ENCODE results near the gene MGRN1. TPM values are rescaled to one million over a fixed set of nuclear protein-coding genes. Genes with fewer than 3 reads are reported as not detected.

MGRN1 gene
- 10 to 100 TPM; 35.5 to 42.6 (median 35.8) TPM for polyA plus RNA-seq (ENCODE audit: insufficient read length in 3 of 3)

DNA sequence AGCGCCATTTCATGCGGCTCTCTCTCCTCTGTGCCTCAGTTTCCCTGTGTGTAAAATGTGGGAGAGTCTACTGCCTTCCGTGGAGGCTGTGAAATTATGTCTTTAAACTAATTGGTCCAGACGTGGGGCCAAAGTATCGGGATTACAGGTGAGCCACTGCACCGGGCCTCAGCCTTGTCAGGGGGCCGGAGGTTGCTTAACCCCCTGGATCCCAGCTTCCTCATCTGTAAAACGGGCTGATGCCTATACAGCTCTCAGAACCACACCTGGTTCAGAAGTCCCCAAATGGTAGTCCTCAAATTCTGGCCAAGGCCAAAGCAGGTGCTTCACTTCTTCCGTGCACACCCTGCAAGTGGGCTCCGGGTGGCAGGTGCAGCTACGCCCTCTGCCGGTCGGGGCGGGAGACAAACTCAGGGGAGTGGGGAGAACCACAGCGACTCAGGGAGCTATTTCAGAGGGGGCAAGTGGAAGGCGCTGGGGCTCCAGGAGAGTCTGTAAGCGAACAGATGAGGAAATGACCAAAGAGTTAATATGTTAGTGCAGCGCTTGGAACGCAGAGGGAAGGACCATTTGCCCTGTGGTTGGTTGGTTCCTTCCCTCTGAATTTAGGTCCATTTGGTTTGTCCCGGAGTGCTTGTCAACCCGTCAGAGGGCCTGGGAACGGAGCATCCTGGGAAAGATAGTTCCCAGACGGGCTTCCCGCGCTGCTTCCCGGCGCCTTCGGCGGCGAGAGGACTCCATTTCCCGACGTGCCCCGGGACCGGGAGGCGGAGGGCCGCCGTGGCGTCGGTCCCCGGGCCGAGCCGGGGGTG, at the start of gene MGRN1:
MGRN1 (plus strand) TSS at position 812 of the 812 bp plus-strand sequence. CDS start 135 bp downstream, outside the sequence.
- DNase-seq (ENCODE audit: low read depth in 3 of 3, low spot score in 2 of 3) = peak; percentile 96 to 97 (median 97)

DNA sequence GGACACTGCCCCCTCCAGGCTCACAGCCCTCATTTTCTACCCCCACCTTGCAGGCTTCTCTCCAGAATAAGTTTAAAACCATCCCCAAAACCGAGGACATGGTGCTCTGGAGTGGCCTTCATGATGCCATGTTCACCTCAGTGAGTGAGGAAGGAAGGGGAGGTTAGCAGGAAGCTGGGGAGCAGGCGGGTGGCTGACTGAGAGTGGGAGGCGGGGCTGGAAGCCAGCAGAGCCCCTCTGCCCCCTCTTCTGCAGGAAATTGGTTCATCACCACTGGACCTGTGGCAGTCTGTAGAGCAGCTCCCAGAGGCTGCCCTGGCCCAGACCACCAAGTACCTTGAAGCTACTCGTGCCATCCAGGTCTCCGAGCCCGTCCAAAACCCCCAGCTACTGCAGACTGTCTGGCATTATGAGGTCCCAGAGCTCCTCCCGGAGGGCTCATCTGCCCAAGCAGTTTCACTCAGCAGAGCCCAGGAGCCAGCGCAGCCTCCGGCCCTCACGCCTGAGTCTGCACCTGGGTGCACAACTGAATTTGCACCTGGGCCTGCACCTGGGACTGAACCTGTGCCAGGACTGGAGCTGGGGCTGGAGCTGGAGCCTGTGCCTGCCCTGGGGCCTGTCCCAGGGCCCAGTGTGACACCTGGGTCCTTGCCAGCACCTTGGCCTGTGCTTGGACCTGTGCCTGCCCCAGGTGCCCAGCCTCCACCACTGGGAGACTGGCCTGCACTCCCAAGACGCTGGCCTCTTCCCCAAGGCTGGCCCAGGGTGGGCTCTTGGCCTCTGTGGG, 49.5 kb upstream of the MGRN1 start:
- no peak for DNase-seq (ENCODE audit: low read depth in 3 of 3, low spot score in 2 of 3)

DNA sequence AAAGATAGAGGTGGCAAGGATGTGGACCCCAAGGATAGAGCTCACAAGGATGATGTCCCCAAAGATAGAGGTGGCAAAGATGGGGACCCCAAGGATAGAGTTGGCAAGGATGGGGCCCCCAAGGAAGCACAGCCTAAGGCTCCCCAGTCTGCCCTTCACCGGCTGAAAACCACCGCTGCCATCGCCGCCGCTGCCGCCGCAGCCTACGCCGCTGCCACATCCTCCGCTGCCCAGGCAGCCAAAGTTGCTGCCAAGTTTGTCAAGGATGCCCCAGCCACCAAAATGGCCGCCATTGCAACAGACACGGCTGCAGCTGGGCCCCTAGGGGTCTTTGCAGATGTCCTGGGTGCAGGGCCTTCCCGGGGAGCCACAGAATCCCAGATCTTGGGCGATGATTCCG, 48.6 kb upstream of the MGRN1 start:
- DNase-seq (ENCODE audit: low read depth in 3 of 3, low spot score in 2 of 3) = no peak

DNA sequence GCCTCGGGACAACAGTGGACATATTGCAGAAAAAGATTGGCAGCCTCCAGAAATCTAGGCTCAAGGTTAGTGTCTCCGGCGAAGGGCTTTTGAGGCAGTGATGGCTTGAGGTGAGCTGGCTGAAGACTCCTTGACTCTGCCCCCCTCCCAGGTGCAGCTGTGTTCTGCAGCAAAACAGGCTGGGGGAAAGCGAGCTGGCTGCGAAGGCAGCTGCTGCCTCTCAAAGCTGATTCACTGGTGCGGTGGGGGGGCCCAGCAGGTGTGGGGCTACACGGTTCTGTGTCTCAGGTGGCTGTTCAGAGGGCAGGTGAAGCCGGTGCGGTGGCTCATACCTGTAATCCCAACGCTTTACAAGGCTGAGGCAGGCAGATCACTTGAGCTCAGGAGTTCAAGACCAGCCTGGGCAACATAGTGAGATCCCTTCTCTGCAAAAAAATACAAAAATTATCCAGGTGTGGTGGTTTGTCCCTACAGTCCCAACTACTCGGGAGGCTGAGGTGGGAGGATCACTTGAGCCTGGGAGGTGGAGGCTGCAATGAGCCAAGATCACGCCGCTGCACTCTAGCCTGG, 45.6 kb upstream of the MGRN1 start:
- DNase-seq (ENCODE audit: low read depth in 3 of 3, low spot score in 2 of 3) = no peak

DNA sequence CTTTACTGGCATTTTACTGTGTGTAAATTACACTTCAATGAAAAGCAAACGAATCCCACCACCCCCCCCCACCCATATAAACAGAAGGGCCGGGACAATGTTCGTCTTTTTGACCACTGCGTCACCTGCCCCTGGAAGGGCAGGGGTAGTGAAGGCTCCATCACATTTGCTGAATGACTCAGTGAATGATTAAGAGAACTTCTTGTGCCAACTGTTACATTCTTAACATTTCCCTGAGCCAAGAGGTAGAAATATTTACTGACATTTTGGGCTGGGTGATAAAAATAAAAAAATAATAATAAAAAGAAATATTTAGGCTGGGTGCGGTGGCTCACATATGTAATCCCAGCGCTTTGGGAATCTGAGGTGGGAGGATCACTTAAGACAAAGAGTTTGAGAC, 44.4 kb upstream of the MGRN1 start:
- DNase-seq (ENCODE audit: low read depth in 3 of 3, low spot score in 2 of 3) = no peak

DNA sequence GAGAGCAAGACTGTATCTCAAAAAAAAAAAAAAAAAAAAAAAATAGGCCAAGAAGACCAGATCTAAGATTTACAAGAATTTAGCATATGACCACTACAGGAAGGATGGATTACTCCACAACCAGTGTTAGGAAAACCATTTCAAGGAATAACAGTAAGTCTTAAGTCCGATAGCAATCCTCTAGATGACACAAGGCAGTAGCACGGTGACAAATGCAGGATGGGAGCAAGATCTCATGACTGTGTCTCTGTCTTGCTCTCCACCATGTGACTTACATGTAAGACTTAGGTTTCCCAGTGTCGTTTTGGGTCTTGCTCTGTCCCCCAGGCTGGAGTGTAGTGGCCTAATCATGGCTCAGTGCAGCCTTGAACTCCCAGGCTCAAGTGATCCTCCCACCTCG, 40.7 kb upstream of the MGRN1 start:
- no peak for DNase-seq (ENCODE audit: low read depth in 3 of 3, low spot score in 2 of 3)

DNA sequence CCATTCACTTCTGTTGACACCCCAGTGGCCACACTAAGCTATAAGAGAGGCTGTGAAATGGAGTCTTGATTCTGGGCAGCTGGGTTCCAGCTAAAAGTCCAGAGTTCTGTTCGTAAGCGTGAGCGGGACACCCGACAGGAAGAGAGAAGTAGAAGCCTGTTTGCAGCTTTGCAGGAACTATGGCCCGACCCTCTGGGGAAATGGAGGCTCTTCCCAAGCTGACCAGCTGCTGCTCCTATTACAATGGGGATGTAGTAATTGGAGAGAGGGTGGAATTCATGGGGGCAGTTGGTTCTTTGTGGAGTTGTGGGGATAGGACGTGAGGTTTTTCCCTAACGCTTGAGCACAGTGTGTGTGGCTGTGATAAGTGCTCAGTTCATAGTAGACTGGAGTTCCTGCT, 38.3 kb upstream of the MGRN1 start:
- DNase-seq (ENCODE audit: low read depth in 3 of 3, low spot score in 2 of 3) = no peak

DNA sequence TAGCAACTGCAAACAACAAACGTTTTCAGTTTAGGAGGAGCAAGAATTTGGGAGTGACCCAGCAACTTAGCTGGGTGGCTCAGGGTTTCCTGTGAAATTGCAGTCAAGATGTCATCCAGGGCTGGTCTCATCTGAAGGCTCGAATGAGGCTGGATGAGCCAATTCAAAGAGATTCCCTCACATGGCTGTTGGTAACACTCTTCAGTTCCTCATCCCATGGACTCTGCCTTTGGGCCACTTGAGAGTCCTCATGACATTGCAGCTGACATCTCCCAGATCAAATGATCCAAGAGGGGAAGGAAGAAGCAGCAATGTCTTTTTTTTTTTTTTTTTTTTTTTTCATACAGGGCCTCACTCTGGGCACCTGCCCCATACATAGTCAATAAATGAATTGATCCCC, 36.2 kb upstream of the MGRN1 start:
- no peak for DNase-seq (ENCODE audit: low read depth in 3 of 3, low spot score in 2 of 3)

DNA sequence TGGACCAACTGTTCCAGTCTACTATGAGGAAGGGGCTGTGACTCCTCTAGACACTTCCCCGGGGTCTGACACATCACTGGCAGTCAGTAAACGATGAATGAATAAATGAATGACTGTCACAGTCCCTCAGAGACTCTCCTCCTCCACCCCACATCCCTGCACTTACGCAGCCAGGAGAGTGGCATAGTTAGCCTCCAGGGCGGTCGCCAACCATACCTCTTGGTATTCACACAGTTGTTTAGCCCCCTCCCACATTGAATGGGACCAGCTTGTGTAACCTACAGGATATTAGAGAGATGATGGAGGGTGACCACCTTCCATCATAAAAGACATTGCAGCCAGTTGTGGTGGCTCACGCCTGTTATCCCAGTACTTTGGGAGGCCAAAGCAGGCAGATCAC, 35.7 kb upstream of the MGRN1 start:
- no peak for DNase-seq (ENCODE audit: low read depth in 3 of 3, low spot score in 2 of 3)

DNA sequence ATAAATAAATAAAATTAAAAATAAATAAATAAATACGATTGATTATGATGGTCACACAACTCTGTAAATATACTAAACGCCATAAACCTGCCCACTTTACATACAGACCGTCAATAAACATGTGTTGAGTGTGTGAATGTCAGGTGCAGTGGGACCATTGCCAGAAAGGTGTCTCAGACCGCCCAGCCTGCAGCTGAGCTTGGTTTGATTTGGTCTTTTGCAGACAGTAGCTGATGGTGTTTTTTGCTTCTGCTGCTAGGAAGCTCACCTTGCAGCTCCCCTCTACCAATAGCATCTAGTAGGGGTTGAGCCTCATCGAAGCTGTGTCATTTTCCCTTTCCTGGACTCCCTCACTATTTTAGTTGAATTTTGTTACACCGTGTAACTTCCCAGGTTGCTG, 33.4 kb upstream of the MGRN1 start:
- no peak for DNase-seq (ENCODE audit: low read depth in 3 of 3, low spot score in 2 of 3)

DNA sequence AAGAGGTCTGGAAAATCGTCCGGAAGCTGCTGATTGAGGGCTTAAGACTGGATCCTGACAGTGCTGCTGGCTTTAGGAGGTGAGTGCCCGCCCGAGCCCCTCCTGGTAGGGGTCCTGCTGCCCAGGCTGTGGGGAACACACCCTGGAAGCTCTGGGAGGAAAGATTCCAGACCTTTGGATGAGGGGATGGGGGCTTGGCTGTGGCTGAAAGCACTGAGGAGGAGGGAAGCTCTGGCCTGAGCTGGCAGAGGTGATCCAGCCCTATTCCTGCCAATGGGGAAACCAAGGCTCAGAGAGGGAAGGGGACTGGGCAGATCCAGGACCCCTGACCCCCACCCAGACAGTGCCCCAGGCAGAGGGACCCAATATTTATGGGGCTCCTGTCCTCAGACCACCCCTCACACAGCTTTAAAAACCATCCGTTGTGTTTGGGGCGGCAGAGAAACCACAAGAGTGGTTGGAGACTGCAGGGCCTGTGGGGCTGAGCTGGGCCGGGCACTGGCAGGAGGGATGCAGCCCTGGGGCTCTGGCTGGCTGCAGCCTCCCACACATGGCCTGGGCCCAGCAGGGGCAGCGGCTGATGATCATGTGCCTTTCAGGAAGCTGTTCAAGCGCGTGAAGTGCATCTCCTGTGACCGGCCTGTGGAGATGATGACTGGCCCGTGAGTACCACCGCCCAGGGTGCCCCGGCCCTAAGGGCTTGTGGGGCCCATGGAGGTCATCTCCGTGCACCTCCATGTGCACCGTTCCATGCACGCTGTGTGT, 32.7 kb upstream of the MGRN1 start:
- DNase-seq (ENCODE audit: low read depth in 3 of 3, low spot score in 2 of 3) = no peak

DNA sequence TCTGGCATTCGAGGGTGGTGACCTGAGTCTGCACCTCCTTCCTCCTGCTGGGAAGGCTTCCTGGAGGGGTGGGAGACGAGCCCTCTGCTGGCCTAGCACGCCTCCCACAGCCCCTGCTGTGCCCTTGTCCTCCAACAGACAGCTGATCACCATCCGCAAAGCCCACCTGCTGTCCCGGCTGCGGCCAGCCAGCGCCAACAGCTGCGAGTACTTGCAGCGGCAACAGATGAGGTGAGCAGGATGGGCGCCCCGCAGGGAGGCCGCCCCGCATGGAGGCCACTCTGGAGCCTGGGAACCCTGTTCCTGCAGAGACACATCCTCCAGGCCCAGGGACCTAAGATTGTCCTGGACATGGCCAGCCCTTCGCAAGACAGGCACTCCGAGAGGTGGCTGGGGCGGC, 31.5 kb upstream of the MGRN1 start:
- DNase-seq (ENCODE audit: low read depth in 3 of 3, low spot score in 2 of 3) = no peak

DNA sequence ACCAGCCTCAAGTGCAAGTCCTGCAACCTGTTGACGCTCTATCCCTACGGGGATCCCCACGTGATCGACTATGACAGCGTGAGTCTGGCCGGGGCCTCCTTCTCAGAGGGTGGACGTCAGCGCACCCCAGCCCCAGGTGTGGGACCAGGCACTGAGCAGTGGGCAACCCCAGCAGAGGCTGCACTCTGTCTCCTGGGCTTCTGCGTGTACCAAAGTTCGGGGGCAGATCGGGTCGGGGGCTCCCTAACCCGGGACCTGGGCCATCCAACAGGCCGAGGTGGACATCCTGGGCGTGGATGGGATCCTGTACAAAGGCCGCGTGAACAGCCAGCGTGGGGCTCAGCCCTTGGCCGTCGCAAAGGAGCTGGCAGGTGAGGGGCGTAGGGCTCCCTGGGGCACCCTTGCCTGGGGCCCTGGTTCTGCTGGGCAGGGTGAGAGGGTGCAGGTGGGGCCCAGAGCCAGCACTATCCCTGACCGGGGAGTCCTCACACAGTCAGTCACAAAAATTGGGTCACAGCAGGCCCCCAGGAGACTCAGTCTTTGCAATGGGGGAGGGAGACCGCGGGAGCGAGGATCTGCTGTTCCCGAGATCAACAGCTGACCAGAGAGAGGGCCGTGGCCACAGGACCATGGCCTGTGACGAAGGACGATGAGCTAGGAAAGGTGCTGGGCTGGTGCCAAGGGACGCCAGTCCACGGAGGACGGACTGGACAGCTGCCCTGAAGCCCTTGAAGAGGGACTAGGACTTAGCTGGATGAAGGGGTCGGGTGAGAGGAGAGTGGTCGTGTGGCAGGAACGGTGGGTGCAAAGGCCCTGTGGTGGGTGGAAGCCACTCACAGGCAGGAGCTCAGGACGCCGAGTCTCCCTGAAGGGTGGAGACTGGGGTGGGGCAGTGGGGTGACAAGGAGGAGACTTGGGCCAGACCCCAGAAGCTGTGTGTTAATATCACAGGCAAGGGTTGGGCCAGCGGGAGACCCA, 29.9 kb upstream of the MGRN1 start:
- no peak for DNase-seq (ENCODE audit: low read depth in 3 of 3, low spot score in 2 of 3)

DNA sequence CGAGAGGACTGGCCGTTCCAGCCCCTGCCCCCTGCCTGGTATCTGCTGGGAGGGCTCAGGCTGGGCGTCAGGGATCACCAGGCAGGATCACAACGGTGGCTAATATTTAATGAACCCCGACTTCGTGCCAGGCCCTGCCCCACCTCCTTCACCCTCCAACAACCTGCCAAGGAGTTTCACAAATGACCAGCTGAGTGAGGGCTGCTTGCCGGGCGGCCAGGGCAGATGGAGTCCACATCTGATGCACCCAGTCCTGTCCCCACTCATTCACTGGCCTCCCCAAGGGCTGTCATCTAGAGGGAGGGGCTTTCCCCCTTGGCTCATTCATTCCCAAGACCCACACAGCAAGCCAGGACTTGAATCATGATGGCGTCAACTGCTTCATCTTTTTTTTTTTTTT, 27.5 kb upstream of the MGRN1 start:
- no peak for DNase-seq (ENCODE audit: low read depth in 3 of 3, low spot score in 2 of 3)

DNA sequence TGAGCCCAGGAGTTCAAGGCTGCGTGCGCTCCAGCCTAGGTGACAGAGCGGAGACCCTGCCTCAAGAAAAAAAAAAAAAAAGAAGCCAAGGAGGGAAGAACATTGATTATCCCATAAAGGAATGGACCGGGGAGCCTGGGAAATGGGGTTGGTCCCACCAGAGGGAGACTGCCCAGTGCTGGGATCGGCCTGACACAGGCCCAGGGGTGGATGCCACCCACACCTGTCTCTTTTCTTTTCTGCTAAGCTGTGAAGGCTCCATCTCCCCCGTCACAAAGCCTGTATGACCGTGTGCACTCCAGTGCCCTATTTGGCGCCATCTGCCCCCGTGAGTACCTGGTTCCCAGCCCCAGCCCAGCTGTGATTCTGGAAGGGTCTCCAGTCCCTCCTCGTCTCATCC, 25.6 kb upstream of the MGRN1 start:
- DNase-seq (ENCODE audit: low read depth in 3 of 3, low spot score in 2 of 3) = no peak

DNA sequence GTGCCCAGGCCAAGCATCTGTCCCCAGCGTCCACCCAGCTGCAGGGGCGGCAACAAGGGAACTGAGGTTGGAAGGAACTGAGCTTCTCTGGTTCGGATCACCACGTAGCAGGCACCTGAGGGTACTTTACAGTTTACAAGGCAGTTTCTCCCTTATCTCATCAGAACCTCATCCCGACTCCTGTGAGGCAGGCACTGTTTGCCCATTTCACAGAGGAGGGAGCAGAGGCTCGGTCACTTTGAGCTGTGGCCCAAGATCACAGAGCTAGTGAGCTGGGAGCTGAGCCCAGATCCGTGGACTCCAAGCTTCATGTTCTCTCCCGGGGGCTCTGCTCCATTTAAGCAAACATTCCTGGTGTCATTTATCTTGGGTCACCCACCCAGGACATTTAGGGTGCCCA, 25.1 kb upstream of the MGRN1 start:
- no peak for DNase-seq (ENCODE audit: low read depth in 3 of 3, low spot score in 2 of 3)

DNA sequence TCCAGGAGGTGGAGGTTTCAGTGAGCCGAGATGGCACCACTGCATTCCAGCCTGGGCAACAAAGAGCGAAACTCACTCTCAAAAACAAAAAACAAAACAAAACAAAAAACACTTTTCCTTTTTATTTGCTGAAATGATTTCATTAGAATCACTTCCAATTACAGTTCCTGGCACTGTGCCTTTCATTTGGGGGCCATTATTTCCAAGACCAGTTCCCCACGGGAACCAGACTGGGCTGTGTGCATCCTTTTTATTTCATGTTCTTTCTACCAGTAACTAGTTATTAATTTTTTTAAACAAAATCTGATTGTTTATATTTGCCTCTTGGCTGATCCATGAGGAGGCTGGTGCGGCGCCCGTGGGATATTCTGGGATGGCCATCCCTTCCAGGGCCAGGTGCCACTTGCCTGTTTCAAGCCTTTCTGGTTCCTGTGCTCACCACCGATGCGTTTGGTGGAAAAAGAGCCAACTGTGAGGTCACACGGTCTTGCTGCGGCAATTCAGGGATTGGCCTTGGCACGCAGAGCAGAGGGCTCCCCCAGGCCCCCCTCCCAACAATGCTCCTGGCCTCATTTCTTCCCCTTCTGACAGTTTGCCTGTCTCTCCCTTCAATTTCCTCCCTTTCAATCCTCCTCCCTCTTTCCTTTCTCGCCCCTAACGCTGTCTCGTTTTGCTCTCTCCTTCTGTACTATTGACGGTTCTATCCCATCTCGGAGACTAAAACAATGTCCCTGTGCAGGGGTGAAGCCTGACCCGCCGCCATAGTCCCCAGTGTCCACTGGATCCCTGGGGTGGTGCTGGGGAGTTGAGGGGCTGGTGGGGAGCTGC, 23.4 kb upstream of the MGRN1 start:
- no peak for DNase-seq (ENCODE audit: low read depth in 3 of 3, low spot score in 2 of 3)

DNA sequence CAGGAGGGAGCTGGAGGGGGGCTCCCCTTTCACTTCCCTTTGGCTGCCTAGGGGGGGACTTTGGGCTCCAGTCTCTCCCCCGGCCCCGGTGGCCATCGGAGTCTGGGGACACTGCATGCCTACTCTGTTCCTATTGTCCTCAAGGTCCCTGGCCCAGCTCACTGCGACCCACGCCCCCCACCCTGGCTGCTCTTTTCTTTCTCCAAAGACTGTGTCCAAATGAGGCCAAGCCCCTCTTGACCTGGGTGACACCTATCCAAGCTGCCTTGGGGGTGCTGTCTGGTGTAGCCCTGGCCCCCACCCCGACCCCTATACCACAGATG, 22.8 kb upstream of the MGRN1 start:
- DNase-seq (ENCODE audit: low read depth in 3 of 3, low spot score in 2 of 3) = no peak

DNA sequence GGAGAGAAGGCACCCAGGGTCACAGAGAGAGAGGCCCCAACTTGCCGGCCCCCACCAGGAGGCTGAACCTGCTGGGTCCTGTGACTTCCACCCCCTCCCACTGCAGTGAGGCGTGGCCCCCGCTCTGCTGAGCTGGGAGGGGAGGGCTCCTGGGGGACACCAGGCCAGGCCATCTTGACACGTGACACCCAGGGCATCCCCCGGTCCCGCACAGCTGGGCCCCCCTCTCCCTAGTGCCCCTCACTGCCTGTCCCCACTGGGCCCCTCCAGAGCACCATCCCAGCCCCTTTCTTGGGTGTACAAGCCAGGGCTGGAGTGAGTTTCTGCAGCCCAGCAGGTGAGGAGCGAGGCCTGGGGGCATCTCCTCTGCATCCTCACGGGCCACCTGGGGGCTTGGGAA, 22.3 kb upstream of the MGRN1 start:
- DNase-seq (ENCODE audit: low read depth in 3 of 3, low spot score in 2 of 3) = no peak
